ENCODE data around the gene ASGR1. TPM values are rescaled to one million over a fixed set of nuclear protein-coding genes. Genes with fewer than 3 reads are reported as not detected.
"Not testable (repeated sequence)": the region's sequence is repeated elsewhere in the genome, so short reads cannot be mapped to it uniquely, and the experiment has no call there.

ASGR1 gene
- total RNA-seq, 2 experiments from 2014 or later = 0.63 to 1.3 TPM

- H3K9me3 Mint-ChIP-seq (ENCODE audit: insufficient read depth); H3K27me3 Mint-ChIP-seq (ENCODE audit: low read depth); ATAC-seq; DNase-seq; H3K27ac Mint-ChIP-seq; H3K36me3 Mint-ChIP-seq (ENCODE audit: low read depth); POLR2A ChIA-PET; H3K4me1 Mint-ChIP-seq (ENCODE audit: low read depth); H3K4me3 Mint-ChIP-seq: not testable (repeated sequence)
- CTCF ChIA-PET = interaction anchor here (1.4 kb wide), 1 partner anchor 9 kb away, joined by 3 read pairs; no protein-coding TSS in a partner anchor
Observed at GRCh38 chr17:7127501-7127900, 51.7 kb downstream of the ASGR1 start.

GRCh38 chr17:7126386-7126785 is 52.8 kb downstream of the ASGR1 start:
- H3K9me3 Mint-ChIP-seq (ENCODE audit: insufficient read depth); H3K27me3 Mint-ChIP-seq (ENCODE audit: low read depth); ATAC-seq; H3K4me1 Mint-ChIP-seq (ENCODE audit: low read depth); POLR2A ChIA-PET; H3K36me3 Mint-ChIP-seq (ENCODE audit: low read depth); DNase-seq; H3K27ac Mint-ChIP-seq; H3K4me3 Mint-ChIP-seq: not testable (repeated sequence)
- CTCF ChIA-PET = interaction anchor here (0.8 kb wide), 1 partner anchor 10 kb away, joined by 3 read pairs; no protein-coding TSS in a partner anchor

- Mint-ChIP-seq H3K4me3 (no peak overlapping the region), H3K27ac (no peak overlapping the region), H3K4me1 (ENCODE audit: low read depth) (no peaks in the 10 kb centered on the region), H3K9me3 (ENCODE audit: insufficient read depth) (no peaks in the 10 kb centered on the region), H3K27me3 (ENCODE audit: low read depth) (peaks cover 14% of the 10 kb centered on the region), H3K36me3 (ENCODE audit: low read depth) (no peaks in the 10 kb centered on the region)
- ChIA-PET CTCF (interaction anchor here (0.6 to 0.9 kb wide), 3 partner anchors 8 to 399 kb away, joined by 3 to 5 read pairs (median 3); no protein-coding TSS in a partner anchor), POLR2A (no interaction called here)
- DNase-seq (no peak), ATAC-seq (no peak)
Observed at GRCh38 chr17:7124923-7125322, 54.2 kb downstream of the ASGR1 start.

- peaks cover 15% of the 10 kb centered on the region for H3K27me3 Mint-ChIP-seq (ENCODE audit: low read depth)
- CTCF ChIA-PET = interaction anchor here (1.8 kb wide), 1 partner anchor 72 kb away, joined by 5 read pairs; no protein-coding TSS in a partner anchor
- no peaks in the 10 kb centered on the region for H3K36me3 Mint-ChIP-seq (ENCODE audit: low read depth)
- no peak overlapping the region for H3K27ac Mint-ChIP-seq
- ATAC-seq (no peak), DNase-seq (no peak)
- POLR2A ChIA-PET = no interaction called here
- no peak overlapping the region for H3K4me3 Mint-ChIP-seq
- no peaks in the 10 kb centered on the region for H3K4me1 Mint-ChIP-seq (ENCODE audit: low read depth)
- H3K9me3 Mint-ChIP-seq (ENCODE audit: insufficient read depth) = no peaks in the 10 kb centered on the region
Observed at GRCh38 chr17:7123844-7124243, 55.3 kb downstream of the ASGR1 start.

Small RNAs within 50 kb of the gene (microRNA-seq; reads per million reads assigned to microRNA genes)
- gene MIR324 = 3,475 reads per million, percentile 89 among the genes with 10 or more reads in this experiment

Other genes starting within 250 kb of the ASGR1 start
- not detected for gene ALOX12, start 183.3 kb downstream of the ASGR1 start, total RNA-seq
- gene RNASEK, start 166.7 kb downstream of the ASGR1 start, total RNA-seq = 100 to 1,000 TPM; 104 to 116 TPM
- gene BCL6B, start 156.3 kb downstream of the ASGR1 start, total RNA-seq = under 1 TPM; 0.47 to 0.63 TPM
- 10 to 100 TPM; 14.8 to 15.0 TPM for gene SLC16A13, start 143.4 kb downstream of the ASGR1 start, total RNA-seq
- under 1 TPM; 0.34 to 0.39 TPM for gene SLC16A11, start 135.3 kb downstream of the ASGR1 start, total RNA-seq
- gene CLEC10A, start 99.1 kb downstream of the ASGR1 start, total RNA-seq = not detected
- gene ASGR2, start 64.5 kb downstream of the ASGR1 start, total RNA-seq = not detected
- 10 to 100 TPM; 10.1 to 11.7 TPM for gene DLG4, start 40.5 kb upstream of the ASGR1 start, total RNA-seq
- 100 to 1,000 TPM; 348 to 371 TPM for gene ACADVL, start 40.6 kb upstream of the ASGR1 start, total RNA-seq
- 10 to 100 TPM; 52.4 to 56.6 TPM for gene DVL2, start 55.1 kb upstream of the ASGR1 start, total RNA-seq
- 10 to 100 TPM; 53.6 to 57.9 TPM for gene PHF23, start 60.1 kb upstream of the ASGR1 start, total RNA-seq
- gene GABARAP, start 63.1 kb upstream of the ASGR1 start, total RNA-seq = 100 to 1,000 TPM; 203 to 227 TPM
- gene CTDNEP1, start 72.4 kb upstream of the ASGR1 start, total RNA-seq = 100 to 1,000 TPM; 171 to 186 TPM
- 10 to 100 TPM; 63.5 to 66.1 TPM for gene ELP5, start 72.8 kb upstream of the ASGR1 start, total RNA-seq
- 1 to 10 TPM; 1.1 to 1.3 TPM for gene CLDN7, start 83.1 kb upstream of the ASGR1 start, total RNA-seq
- not detected for gene SLC2A4, start 102.3 kb upstream of the ASGR1 start, total RNA-seq
- under 1 TPM; 0.37 to 0.66 TPM for gene YBX2, start 115.3 kb upstream of the ASGR1 start, total RNA-seq
- gene EIF5A, start 128.3 kb upstream of the ASGR1 start, total RNA-seq = 100 to 1,000 TPM; 685 to 690 TPM
- gene GPS2, start 136.0 kb upstream of the ASGR1 start, total RNA-seq = 10 to 100 TPM; 86.3 to 88.0 TPM
- 10 to 100 TPM; 45.6 to 47.0 TPM for gene NEURL4, start 150.0 kb upstream of the ASGR1 start, total RNA-seq
- 100 to 1,000 TPM; 573 to 605 TPM for gene ACAP1, start 157.2 kb upstream of the ASGR1 start, total RNA-seq
- 10 to 100 TPM; 11.4 to 11.8 TPM for gene KCTD11, start 172.8 kb upstream of the ASGR1 start, total RNA-seq
- gene TMEM95, start 175.8 kb upstream of the ASGR1 start, total RNA-seq = not detected
- 1 to 10 TPM; 2.1 to 2.6 TPM for gene TNK1, start 201.7 kb upstream of the ASGR1 start, total RNA-seq
- 10 to 100 TPM; 87.9 to 92.6 TPM for gene PLSCR3, start 215.2 kb upstream of the ASGR1 start, total RNA-seq
- gene TMEM256, start 224.7 kb upstream of the ASGR1 start, total RNA-seq = 10 to 100 TPM; 61.8 to 62.3 TPM
- gene NLGN2, start 228.5 kb upstream of the ASGR1 start, total RNA-seq = 1 to 10 TPM; 4.7 to 5.2 TPM
- gene SPEM1, start 241.0 kb upstream of the ASGR1 start, total RNA-seq = not detected
- not detected for gene SPEM2, start 246.2 kb upstream of the ASGR1 start, total RNA-seq
- gene SPEM3, start 249.5 kb upstream of the ASGR1 start, total RNA-seq = not detected